DOHH2 (cell line): ENCODE results near the gene SHB.

Experiments
- EZH2phosphoT487 ChIP-seq: fragments of 200-600 bp; sonication (generic); IDR thresholded peaks from 2 replicates; pipeline ENCODE4 v1.6.1; 2017; ENCODE audit warnings: borderline replicate concordance, mild to moderate bottlenecking, antibody characterized with exemption, low read length, moderate library complexity, mixed read lengths
- TF ChIP-seq, protein P1 (sequence below): fragments of 200-600 bp; sonication (generic); IDR thresholded peaks from one replicate; pipeline ENCODE4 v1.5.1; 2014; ENCODE audit warnings: antibody characterized with exemption, mild to moderate bottlenecking, low read depth, low read length; ENCODE audit not compliant: poor library complexity, severe bottlenecking

DNA sequence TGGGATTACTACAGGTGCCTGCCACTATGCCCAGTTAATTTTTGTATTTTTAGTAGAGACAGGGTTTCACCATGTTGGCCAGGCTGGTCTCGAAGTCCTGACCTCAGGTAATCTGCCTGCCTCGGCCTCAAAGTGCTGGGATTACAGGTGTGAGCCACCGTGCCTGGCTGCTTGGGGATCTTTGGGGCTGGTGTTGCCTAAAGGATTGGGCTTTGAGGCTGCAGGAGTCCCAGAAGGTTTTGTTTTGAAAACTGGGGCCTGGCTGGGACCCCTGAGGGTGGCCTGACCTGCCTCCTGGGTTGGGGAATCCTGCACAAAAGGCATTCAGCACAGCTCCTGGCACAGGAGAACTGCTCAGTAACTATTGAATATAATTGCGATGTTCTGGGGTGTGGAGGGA is 25.1 kb upstream of the SHB start:
- TF ChIP-seq, protein P1, sequence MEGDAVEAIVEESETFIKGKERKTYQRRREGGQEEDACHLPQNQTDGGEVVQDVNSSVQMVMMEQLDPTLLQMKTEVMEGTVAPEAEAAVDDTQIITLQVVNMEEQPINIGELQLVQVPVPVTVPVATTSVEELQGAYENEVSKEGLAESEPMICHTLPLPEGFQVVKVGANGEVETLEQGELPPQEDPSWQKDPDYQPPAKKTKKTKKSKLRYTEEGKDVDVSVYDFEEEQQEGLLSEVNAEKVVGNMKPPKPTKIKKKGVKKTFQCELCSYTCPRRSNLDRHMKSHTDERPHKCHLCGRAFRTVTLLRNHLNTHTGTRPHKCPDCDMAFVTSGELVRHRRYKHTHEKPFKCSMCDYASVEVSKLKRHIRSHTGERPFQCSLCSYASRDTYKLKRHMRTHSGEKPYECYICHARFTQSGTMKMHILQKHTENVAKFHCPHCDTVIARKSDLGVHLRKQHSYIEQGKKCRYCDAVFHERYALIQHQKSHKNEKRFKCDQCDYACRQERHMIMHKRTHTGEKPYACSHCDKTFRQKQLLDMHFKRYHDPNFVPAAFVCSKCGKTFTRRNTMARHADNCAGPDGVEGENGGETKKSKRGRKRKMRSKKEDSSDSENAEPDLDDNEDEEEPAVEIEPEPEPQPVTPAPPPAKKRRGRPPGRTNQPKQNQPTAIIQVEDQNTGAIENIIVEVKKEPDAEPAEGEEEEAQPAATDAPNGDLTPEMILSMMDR, result no peak
- TF ChIP-seq EZH2phosphoT487, result no peak
